RCC 7860 (cell line): ENCODE data around the gene ZSWIM6.

ENCODE experiments used
- DNase-seq: peaks from one replicate; pipeline ENCODE4 v3.0.0-alpha.2; 2015; ENCODE audit warnings: low spot score
- FAIRE-seq: peaks from 2 replicates; lab custom pipeline; 2012; peaks lifted over from hg19 to GRCh38; lab: Jason Lieb, UNC

ZSWIM6 gene

GRCh38 chr5:61578858-61579503 is 246.9 kb downstream of the ZSWIM6 start:
- DNase-seq (no peak), FAIRE-seq (no peak)

DNA sequence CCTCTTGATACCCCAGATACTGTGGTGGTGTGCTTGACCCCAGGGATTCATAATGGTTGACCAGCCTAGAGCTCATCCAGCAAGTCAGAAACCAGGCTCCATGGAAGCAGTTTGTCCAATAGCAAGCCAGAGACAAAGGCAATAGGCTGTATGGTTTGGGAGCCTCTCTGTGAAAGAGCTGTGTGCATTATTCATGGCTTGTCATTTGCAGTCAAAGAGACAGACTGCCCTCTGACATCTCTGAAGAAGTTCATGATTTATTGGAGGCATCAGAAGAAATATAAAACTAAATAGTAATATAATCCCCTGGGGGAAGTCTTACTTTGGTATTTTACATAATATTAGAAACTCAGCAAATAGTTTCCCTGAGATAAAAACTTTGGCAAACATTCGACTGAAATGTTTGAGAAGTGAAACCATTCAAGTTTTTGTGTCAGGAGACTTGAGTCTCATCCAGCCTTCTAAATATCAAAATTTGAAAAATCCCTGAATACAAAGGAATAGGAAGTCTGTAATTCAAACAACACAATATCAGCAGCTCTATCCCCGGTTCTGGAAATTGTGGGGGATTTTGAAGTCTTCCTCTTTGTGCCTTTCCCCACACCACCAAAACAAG is 250.3 kb downstream of the ZSWIM6 start:
- FAIRE-seq (no peak), DNase-seq (no peak)

DNA sequence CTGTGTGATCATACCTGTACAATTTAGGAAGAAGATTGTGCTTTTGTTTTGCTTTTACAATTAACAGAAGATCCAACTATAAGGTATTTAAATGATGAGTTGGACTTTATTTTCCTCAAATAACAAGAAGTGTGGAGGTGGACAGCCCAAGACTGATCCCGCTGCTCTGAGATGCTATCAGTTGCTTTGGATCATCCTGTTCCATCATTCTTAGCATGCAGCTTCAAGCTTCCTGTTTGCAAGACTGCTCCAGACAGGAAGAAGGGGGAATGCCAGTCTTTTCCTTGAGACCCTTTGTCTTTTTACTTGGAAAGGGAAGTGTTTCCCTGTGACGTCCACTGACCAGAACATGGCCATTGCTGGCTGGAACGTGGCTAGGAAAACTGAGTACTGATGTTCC is 250.8 kb downstream of the ZSWIM6 start:
- no peak for DNase-seq
- no peak for FAIRE-seq

- FAIRE-seq (no peak), DNase-seq (no peak)
These were observed 254.3 kb downstream of the ZSWIM6 start for GRCh38 chr5:61586096-61587084.

GRCh38 chr5:61587125-61587524 is 255.1 kb downstream of the ZSWIM6 start:
- DNase-seq (no peak), FAIRE-seq (no peak)

- FAIRE-seq (no peak), DNase-seq (no peak)
These were observed 256.2 kb downstream of the ZSWIM6 start for GRCh38 chr5:61588216-61588615.

- FAIRE-seq (no peak), DNase-seq (no peak)
These were observed 257.9 kb downstream of the ZSWIM6 start for GRCh38 chr5:61589946-61590345.

DNA sequence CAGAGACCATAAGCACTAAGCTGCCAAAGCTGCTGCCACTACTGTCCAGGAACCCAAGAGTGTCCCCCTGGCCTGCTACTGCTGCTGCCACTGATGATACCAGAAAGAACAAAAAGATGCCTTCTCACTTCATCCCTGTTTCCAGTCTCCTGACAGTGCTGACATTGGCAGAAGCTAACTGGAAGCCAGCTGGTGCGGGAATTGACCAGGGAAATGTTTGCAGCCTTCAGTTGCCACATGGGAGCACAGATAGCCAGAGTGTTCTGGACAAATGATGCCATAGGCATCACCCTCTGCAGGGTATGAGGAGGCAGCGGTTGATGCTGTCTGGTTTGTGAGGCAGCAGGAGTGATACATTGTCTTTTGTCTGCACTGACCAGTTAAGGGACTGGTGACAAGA is 258.4 kb downstream of the ZSWIM6 start:
- DNase-seq (no peak), FAIRE-seq (no peak)

GRCh38 chr5:61591859-61592258 is 259.8 kb downstream of the ZSWIM6 start:
- FAIRE-seq (no peak), DNase-seq (no peak)

DNA sequence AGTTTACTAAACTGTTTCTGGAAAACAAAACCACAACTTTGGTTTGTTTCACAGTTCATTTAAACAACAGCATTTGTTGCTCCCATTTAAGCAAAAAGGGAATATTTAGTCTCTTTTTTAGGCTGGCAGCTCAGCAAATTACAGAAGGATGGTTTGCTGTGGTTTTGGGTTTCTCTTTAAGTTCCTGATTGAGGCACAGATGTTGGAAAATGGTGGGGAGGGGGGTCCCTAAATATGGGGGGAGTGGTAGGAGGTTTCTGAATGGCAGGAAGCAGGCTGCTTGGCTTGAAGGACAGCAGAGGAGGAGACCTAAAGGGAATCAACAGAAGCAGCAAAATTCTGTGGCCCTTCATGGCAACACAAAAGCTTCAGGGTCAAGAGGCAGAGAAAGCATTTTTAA is 263.4 kb downstream of the ZSWIM6 start:
- no peak for FAIRE-seq
- DNase-seq = no peak
